GM15510 (cell line): ENCODE data around the gene NSD2.

ENCODE experiments used
- POLR2A ChIP-seq: IDR thresholded peaks from 3 replicates; pipeline ENCODE4 v1.6.1; 2011; ENCODE audit warnings: borderline replicate concordance; ENCODE audit not compliant: insufficient read length; ENCODE audit errors: extremely low read depth

NSD2 gene

GRCh38 chr4:1959104-1959384 lies 87.9 kb downstream of the NSD2 start:
- TF ChIP-seq POLR2A: no peak

DNA sequence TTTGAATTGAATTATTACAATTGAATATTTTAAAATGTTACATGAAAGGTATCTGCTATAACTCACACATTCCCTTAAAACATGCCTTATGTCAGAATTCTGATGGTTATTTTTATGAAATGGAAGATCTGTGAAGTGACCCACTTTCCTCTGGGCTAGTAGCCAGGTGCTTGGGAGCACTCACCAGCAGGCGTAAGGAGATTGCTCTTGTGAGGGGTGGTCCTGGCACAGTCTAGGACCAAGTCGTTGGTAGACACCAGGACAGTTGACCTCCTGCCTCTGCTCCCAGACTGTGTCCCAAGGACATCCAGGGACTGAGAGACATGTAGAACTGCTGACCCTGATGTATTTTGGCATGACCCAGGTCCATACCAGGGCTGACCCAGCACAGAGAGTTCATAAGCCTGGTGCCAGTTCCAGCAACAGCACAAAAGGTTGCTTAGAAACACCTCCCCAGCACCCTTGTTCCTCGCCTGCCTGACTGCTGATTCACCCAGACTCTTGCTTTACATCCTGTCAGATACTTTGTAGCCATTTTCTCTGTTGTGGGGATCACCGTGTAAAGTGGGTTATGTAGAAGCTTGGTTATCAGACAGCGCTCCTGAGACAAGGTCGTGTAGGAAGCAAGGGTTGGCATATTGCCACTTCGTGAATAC lies 89.1 kb downstream of the NSD2 start:
- TF ChIP-seq POLR2A: no peak

DNA sequence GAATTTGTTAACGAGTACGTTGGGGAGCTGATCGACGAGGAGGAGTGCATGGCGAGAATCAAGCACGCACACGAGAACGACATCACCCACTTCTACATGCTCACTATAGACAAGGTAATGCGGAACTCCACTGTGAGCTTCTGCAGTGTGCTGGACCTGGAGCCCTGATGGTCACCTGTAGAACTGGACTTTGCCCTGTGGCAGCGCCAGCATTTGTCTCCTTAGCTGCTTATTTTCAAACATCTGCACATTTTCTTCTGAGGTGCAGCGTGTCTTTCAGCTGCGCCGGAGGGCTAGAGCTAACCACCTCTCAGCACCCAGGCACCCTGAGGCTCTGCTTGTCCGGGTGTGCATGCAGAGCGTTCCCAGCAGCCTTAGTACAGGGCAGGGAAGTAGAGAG lies 89.8 kb downstream of the NSD2 start:
- TF ChIP-seq POLR2A: no peak

- no peak for TF ChIP-seq POLR2A
Observed at GRCh38 chr4:1961563-1961962, 90.4 kb downstream of the NSD2 start.

DNA sequence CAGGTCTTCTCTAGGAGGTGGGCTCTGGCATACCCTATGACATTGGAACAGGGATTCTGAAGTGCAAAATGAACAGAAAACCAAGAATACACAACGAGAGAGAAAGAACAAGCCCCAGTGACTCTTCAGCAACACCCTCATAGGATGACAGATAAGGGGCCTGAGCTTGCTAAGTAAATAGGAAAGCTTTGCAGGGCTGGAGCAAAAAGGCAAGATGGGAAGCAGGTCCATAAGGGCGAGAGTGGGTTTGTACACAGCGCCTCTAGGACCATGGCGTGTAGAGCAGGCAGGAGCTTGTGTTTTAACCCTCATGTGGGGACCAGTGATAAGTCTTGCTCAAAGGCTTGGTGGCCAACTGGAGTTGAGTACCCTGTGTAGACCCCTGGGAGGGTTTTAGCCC lies 91.8 kb downstream of the NSD2 start:
- TF ChIP-seq POLR2A: no peak

DNA sequence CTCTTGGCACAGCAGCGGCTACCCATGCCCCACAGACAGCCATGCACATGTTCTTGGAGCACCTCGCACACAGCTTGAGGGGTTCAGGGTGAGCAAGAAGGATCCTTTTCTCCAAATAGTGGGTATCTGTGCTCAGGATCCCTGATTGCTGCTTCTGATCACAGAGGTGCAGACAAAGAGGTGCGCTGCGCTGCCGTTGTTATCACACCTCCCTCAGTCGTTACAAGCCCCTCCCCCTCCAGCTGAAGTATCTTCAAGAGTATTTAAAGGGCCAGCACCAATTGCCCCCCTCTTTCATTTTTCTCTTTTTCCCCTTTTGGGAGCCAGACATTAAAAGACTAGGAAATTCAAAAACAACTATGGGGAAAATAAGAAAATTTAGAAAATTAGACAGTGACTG lies 93.2 kb downstream of the NSD2 start:
- TF ChIP-seq POLR2A: no peak

DNA sequence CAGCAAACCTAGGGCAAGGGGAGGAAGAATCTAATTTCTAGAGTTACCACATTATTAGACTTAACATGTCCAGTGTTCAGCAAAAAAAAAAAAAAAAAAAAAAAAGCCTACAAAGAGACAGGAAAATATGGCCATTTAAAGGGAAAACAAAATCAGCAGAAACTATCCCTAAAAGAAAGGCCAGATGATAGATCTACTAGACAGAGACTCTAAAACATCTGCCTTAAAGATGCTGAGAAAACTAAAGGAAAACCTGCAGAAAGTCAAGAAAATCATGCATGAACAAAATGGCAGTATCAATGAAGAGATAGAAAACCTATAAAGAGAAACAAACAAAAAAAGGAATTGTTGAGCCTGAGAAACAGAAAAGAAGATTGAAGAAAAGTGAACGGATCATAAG lies 93.8 kb downstream of the NSD2 start:
- TF ChIP-seq POLR2A: no peak

DNA sequence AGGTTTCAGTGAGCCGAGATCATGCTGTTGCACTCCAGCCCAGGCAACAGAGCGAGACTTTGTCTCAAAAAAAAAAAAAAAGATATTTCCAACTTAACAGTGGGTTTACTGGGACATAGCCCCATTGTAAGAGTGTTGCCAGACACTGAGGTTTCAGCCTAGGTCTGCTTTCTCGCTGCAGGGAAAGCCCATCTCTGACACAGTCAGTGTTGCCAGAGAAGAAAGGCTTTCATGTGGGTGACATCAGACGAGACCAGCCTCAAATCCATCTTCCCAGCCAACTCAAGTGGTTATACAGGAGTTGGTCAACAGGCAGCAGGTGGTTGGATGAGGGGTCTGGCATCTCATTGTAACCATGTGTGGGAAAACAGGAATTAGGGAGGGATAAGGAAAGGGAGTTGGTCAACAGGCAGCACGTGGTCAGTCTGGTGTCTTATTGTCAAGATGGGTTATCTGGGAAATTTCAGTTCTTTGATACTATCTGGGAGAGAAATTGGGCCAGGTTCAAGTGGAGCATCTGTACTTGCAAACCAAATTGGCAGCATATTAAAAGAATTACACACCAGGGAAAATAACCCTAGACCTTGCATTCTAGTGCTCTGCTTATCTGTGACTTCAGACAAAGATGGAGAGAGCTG lies 96.4 kb downstream of the NSD2 start:
- no peak for TF ChIP-seq POLR2A

DNA sequence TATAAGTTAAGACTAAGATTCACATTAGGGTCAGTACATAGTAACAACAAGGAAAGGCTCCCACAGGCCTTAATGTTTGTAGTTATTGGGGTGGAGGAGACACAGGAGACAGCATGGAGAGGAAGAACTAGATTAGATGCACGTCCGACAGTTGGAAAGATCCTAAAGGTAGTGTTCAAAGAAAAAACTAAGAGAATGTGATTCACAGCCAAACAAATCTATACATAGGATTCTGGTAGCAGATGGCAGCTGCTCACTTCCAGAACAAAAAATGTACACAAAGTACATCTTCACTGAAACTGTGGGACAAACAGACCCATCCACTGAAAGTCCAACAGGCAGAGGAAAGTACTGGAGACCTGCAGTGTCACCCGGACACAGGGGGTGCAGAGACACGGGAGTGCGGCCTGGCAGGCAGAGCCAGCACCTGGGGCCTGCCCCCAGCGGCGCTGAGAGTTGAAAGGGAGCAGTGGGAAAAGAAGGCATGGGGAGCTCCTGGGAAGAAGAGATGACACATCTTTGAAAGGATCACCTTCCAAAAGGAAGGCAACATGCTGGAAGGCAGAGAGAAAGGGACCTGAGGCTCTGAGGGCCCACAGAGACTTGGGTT lies 97.6 kb downstream of the NSD2 start:
- no peak for TF ChIP-seq POLR2A

GRCh38 chr4:1969928-1970723 lies 98.9 kb downstream of the NSD2 start:
- TF ChIP-seq POLR2A: no peak

GRCh38 chr4:1970926-1971325 lies 99.7 kb downstream of the NSD2 start:
- no peak for TF ChIP-seq POLR2A

GRCh38 chr4:1971456-1972200 lies 100.4 kb downstream of the NSD2 start:
- TF ChIP-seq POLR2A: no peak

DNA sequence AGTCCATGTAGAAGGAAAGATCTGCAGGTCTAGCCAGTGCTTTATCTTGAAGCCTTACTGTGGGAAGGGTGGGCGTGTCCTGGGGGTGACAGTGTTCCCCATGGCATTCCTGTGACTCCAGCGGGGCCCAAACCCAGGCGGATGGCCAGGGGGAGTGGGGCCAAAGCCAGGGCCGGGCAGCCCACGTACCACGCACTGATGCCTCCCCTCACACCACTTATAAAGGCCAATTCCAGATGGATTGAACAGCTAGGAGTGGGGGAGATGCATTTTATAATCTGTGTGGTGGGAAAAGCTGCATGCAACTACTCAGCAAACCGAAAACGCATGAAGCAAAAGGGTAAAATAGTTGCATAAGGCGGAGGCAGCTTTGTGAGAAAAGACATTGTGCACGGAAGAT lies 101.2 kb downstream of the NSD2 start:
- no peak for TF ChIP-seq POLR2A

GRCh38 chr4:1973218-1973617 lies 102.0 kb downstream of the NSD2 start:
- TF ChIP-seq POLR2A: no peak

DNA sequence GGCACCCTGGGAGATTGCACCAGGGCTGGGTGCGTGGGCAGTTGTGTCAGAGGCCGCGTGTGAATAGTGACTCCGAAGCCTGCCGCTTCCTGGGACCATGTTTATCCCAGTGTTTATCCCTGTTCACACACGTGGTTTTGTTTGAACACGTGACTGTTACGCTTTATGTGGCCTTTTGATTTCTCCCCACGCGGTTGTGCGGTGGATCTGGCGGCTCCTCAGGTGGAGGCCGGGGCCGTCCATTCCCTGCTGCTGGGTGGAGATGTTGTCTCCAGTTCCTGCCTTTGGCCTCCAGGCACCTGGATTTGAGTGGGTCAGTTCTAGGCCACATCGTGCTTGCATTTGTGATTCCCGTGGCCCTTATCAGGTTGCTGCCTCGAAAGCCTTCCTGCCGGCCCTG lies 102.5 kb downstream of the NSD2 start:
- TF ChIP-seq POLR2A: no peak

DNA sequence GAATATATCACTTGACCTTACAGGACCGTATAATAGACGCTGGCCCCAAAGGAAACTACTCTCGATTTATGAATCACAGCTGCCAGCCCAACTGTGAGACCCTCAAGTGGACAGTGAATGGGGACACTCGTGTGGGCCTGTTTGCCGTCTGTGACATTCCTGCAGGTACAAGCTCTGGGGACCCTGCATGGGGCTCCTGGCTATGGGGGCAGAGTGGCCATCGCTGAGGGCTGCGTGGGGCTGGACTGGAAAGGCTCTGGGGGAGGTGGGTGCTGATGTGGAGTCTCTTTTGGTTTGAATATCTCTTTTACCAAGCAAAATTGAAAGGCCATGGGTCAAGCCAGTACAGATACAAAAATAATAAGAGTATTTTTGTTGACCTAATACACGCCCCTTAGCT lies 103.6 kb downstream of the NSD2 start:
- TF ChIP-seq POLR2A: no peak

DNA sequence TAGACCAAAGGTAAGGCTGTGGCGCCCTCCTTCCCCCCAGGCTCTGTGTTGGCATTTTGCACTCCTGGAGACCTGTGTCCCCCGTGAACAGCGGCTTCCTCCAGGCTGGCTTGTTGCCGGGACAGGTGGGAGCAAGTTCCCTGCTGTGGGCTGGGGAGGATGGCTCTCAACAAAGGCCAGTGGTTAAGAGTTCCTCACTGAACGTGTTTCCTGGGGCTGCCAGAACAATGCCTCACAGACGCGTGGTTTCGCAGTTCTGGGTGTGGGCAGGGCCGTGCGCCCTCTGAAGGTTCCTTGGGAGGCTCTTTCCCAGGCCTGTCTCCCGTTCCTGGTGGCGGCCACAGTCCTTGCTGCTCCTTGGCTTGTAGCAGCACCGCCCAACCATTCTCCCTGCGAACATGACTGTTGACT lies 104.2 kb downstream of the NSD2 start:
- no peak for TF ChIP-seq POLR2A
